K562 (cell line): Measurements from ENCODE around the gene OTOR. TPM values are rescaled to one million over a fixed set of nuclear protein-coding genes. Genes with fewer than 3 reads are reported as not detected.

Experiments
- ATAC-seq: fragments of 200-7000 bp; cut with Tn5 transposase; 3 replicates; pipeline ENCODE4 v1.9.1; 2020; ENCODE audit warnings: moderate library complexity
- BruUV-seq: library from RNA; stranded (reverse); fragments of 400-500 nt; replicated peaks from 2 replicates; lab custom pipeline; 2021; lab: Mats Ljungman, UMichigan
- CTCF ChIA-PET: fragments of 300-600 bp; formaldehyde crosslinking; extraction: SDS; loops from one replicate; lab custom pipeline; 2021; ENCODE audit warnings: low intra/inter-chr PET ratio; lab: Yijun Ruan, JAX
- POLR2A ChIA-PET: fragments of 300-600, 350-650 bp; sonication (Branson Sonifier 250); formaldehyde crosslinking; extraction: SDS; loops from one replicate; lab custom pipeline; 2021; ENCODE audit warnings: antibody characterized with exemption, inconsistent platforms; lab: Yijun Ruan, JAX
- DNase-seq, 4 experiments: peaks; one replicate each; pipeline versions ENCODE4 v3.0.0 to v3.0.0-alpha.2; 2011 to 2018; ENCODE audit warnings: low spot score in 3 of 4, mixed read lengths in 3 of 4; ENCODE audit errors: extremely low read depth in 1 of 4
- FAIRE-seq: peaks from 2 replicates; lab custom pipeline; 2011; peaks lifted over from hg19 to GRCh38; lab: Jason Lieb, UNC
- H2AFZ ChIP-seq: 2 replicates; pipeline ENCODE4 v1.6.0; 2011; ENCODE audit warnings: low read depth, low read length, control low read depth, inconsistent platforms
- H3K27ac ChIP-seq: fragments of 200-600 bp; 3 replicates; pipeline ENCODE4 v1.8.0; 2011; ENCODE audit warnings: low read depth, mild to moderate bottlenecking, control low read depth, inconsistent platforms, low read length, moderate library complexity, mixed read lengths; ENCODE audit errors: extremely low read depth
- H3K27me3 ChIP-seq, 2 experiments: fragments of 300-600 bp in 1 of 2; 2 replicates in 1 of 2; 3 replicates in 1 of 2; pipeline versions ENCODE4 v1.6.0 to v1.8.0; 2011; ENCODE audit warnings: inconsistent platforms in 2 of 2, low read length in 2 of 2, mild to moderate bottlenecking in 1 of 2, mixed read lengths in 1 of 2, moderate library complexity in 1 of 2; ENCODE audit not compliant: control insufficient read depth in 2 of 2, insufficient read depth in 2 of 2
- H3K36me3 ChIP-seq: fragments of 300-600 bp; 3 replicates; pipeline ENCODE4 v1.8.0; 2011; ENCODE audit warnings: mild to moderate bottlenecking, low read length, inconsistent platforms; ENCODE audit not compliant: control insufficient read depth, insufficient read depth
- H3K4me1 ChIP-seq, 2 experiments: fragments of 200-600 bp in 1 of 2; replicated peaks in 1 of 2; 2 replicates in 1 of 2; 3 replicates in 1 of 2; pipeline versions ENCODE4 v1.5.1 to v1.8.0; 2011; ENCODE audit warnings: inconsistent platforms in 2 of 2, low read length in 2 of 2, mild to moderate bottlenecking in 1 of 2, mixed read lengths in 1 of 2, moderate library complexity in 1 of 2; ENCODE audit not compliant: control insufficient read depth in 2 of 2, insufficient read depth in 2 of 2
- H3K4me2 ChIP-seq: 2 replicates; pipeline ENCODE4 v1.6.1; 2011; ENCODE audit warnings: low read length, control low read depth, inconsistent platforms, mixed read lengths; ENCODE audit not compliant: insufficient read depth
- H3K4me3 ChIP-seq: fragments of 200-600 bp; sonication (generic), shearing (Covaris generic); 2 replicates; pipeline ENCODE4 v1.5.1; 2016; ENCODE audit warnings: control low read depth, inconsistent platforms
- H3K79me2 ChIP-seq: fragments of 200-600 bp; 3 replicates; pipeline ENCODE4 v1.8.0; 2011; ENCODE audit warnings: low read length, inconsistent platforms; ENCODE audit not compliant: control insufficient read depth, insufficient read depth
- H3K9ac ChIP-seq, 2 experiments: 2 replicates each; pipeline versions ENCODE4 v1.6.0 to v1.6.1; 2011; ENCODE audit warnings: low read depth in 2 of 2, low read length in 2 of 2, control low read depth in 1 of 2, inconsistent platforms in 1 of 2, mild to moderate bottlenecking in 1 of 2, mixed read lengths in 1 of 2; ENCODE audit not compliant: insufficient read depth in 1 of 2
- H3K9me1 ChIP-seq: one replicate; pipeline ENCODE4 v1.6.0; 2011; ENCODE audit warnings: inconsistent platforms, mild to moderate bottlenecking, low read length, moderate library complexity; ENCODE audit not compliant: control insufficient read depth, insufficient read depth
- H3K9me3 ChIP-seq: replicated peaks from 2 replicates; pipeline ENCODE4 v1.5.1; 2011; ENCODE audit warnings: low read depth, low read length, inconsistent platforms; ENCODE audit not compliant: control insufficient read depth, insufficient read depth
- H4K20me1 ChIP-seq: replicated peaks from 2 replicates; pipeline ENCODE4 v1.6.1; 2011; ENCODE audit warnings: low read length, inconsistent platforms, mixed read lengths; ENCODE audit not compliant: control insufficient read depth, insufficient read depth
- ARID1B ChIP-seq: fragments of 450-650 bp; IDR thresholded peaks from 2 replicates; pipeline ENCODE4 v1.6.1; 2016; ENCODE audit warnings: antibody characterized with exemption, mild to moderate bottlenecking, inconsistent platforms
- ARID3A ChIP-seq: IDR thresholded peaks from 2 replicates; pipeline ENCODE4 v1.6.1; 2012; ENCODE audit warnings: low read depth, low read length, improper control_type of control experiment, borderline replicate concordance
- CCAR2 ChIP-seq: fragments of 200-400 bp; formaldehyde crosslinking; IDR thresholded peaks from 2 replicates; pipeline ENCODE4 v1.6.1; 2017; ENCODE audit warnings: mild to moderate bottlenecking, low read depth, low read length
- TAF15 ChIP-seq: fragments of 200-400 bp; formaldehyde crosslinking; IDR thresholded peaks from 2 replicates; pipeline ENCODE4 v1.6.1; 2017; ENCODE audit warnings: mild to moderate bottlenecking, low read depth, low read length, moderate library complexity
- UBTF ChIP-seq, 2 experiments: IDR thresholded peaks; 2 replicates each; pipeline ENCODE4 v1.6.1; 2012; ENCODE audit warnings: improper control_type of control experiment in 2 of 2, low read depth in 2 of 2, low read length in 2 of 2, borderline replicate concordance in 1 of 2
- WHSC1 ChIP-seq: IDR thresholded peaks from one replicate; pipeline ENCODE4 v1.6.1; 2012; ENCODE audit warnings: low read length, control low read depth, inconsistent platforms
- XRCC3 ChIP-seq: fragments of 450-650 bp; IDR thresholded peaks from 2 replicates; pipeline ENCODE4 v1.6.1; 2017; ENCODE audit warnings: mild to moderate bottlenecking, moderate library complexity
- ZNF785 ChIP-seq: fragments of 250-450 bp; sonication (Bioruptor Pico); IDR thresholded peaks from 2 replicates; pipeline ENCODE4 v1.4.0; 2020; ENCODE audit warnings: mild to moderate bottlenecking
- ZSCAN29 ChIP-seq: fragments of 450-650 bp; IDR thresholded peaks from 2 replicates; pipeline ENCODE4 v1.6.1; 2017
- WGBS: fragments of 100-300 bp; shearing (Covaris generic); methylation state at CpG from one replicate; pipeline ENCODE4 v1.1.6; 2016; ENCODE audit warnings: low coverage, mixed read lengths; ENCODE audit not compliant: insufficient coverage; ENCODE audit errors: missing lambda C conversion rate; 5-methylcytosine and 5-hydroxymethylcytosine counted together
- in situ Hi-C: fragments of 300-500 bp; cut with MboI; formaldehyde crosslinking; loops from 4 replicates; pipeline ENCODE4 v1.15.0; 2018; ENCODE audit warnings: inconsistent platforms, mixed read lengths
- intact Hi-C: fragments of 100-400 bp; cut with micrococcal nuclease; formaldehyde crosslinking; loops from 2 replicates; pipeline ENCODE4 v1.14.2; 2022
- polyA plus RNA-seq, 8 experiments: library from polyadenylated mRNA; depleted of rRNA in 4 of 8; stranded (reverse) in 5 of 8; unstranded in 3 of 8; fragments of >200 nt; fragmentation: Nextera tagmentation in 2 of 8; fragmentation: Illumina TruSeq in 1 of 8; extraction: Ambion mirVana in 2 of 8; extraction: Trizol in 1 of 8; gene quantifications; 2 replicates each; pipeline versions ENCODE4 v1.2.1 to v1.2.3, GENCODE V29; 2011 to 2014; ENCODE audit warnings: inconsistent platforms in 1 of 8, missing spikeins in 1 of 8
- total RNA-seq, 7 experiments: library from RNA; depleted of rRNA in 6 of 7; stranded (reverse); fragments of >200 nt in 6 of 7; fragmentation: Illumina TruSeq in 2 of 7; extraction: Trizol in 2 of 7; gene quantifications; 2 replicates each; pipeline versions ENCODE4 v1.2.1 to v1.2.3, GENCODE V29; 2011 to 2021; ENCODE audit warnings: low replicate concordance in 1 of 7
- TF ChIP-seq, protein P1 (sequence below): fragments of 450-650 bp; IDR thresholded peaks from 2 replicates; pipeline ENCODE4 v1.6.1; 2016

OTOR gene
- total and polyA plus RNA-seq, 9 of the 15 experiments (the other 6 are each of a cell fraction or from before 2014, with no cell fraction given) = not detected

DNA sequence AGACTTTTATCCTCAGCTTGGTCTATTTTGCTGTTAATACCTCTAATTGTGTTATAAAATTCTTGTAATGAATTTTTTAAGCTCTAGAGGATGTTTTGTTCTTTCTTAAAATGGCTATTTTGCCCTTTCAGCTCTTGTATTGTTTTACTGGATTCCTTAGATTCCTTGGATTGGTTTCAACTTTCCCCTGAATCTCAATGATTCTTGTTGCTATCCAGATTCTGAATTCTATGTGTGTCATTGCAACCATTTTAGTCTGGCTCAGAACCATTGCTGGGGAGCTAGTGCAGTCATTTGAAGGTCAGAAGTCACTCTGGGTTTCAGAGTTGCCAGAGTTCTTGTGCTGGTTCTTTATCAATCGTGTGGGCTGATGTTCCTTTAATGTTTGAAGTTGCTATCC lies 37.1 kb downstream of the OTOR start:
- Histone ChIP-seq H3K27me3 (no peaks in the 10 kb centered on the region), H3K36me3 (no peaks in the 10 kb centered on the region), H3K4me3 (no peak overlapping the region), H3K9me3 (no peaks in the 10 kb centered on the region), H3K9me1 (no peaks in the 10 kb centered on the region), H3K9ac (no peak overlapping the region), H3K79me2 (no peaks in the 10 kb centered on the region), H3K27ac (no peak overlapping the region), H4K20me1 (no peaks in the 10 kb centered on the region), H3K4me1 (no peaks in the 10 kb centered on the region), H3K4me2 (no peak overlapping the region), H2AFZ (no peak overlapping the region)
- in situ Hi-C loops (no loop called here), intact Hi-C loops (no loop called here)
- BruUV-seq = no TSS peak
- 0% methylated on average over 1 of the region's 1 CpG for WGBS
- ChIA-PET POLR2A (no interaction called here), CTCF (no interaction called here)
- ATAC-seq (no peak), DNase-seq (no peak), FAIRE-seq (no peak)
- TF ChIP-seq, protein P1, sequence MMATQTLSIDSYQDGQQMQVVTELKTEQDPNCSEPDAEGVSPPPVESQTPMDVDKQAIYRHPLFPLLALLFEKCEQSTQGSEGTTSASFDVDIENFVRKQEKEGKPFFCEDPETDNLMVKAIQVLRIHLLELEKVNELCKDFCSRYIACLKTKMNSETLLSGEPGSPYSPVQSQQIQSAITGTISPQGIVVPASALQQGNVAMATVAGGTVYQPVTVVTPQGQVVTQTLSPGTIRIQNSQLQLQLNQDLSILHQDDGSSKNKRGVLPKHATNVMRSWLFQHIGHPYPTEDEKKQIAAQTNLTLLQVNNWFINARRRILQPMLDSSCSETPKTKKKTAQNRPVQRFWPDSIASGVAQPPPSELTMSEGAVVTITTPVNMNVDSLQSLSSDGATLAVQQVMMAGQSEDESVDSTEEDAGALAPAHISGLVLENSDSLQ = no peak
- TF ChIP-seq TAF15 (no peak), XRCC3 (no peak), CCAR2 (no peak), ARID1B (no peak), ZNF785 (CRISPR knock-in tag) (no peak), WHSC1 (no peak), ZSCAN29 (no peak), ARID3A (no peak), UBTF (IDR thresholded peaks at IDR 0.05; ENCODE audit: borderline replicate concordance in 1 of 2, low read depth in 2 of 2, low read length in 2 of 2) (no peak)
